A549 (cell line): ENCODE data around the gene PEX10.

ENCODE experiments used
- BHLHE40 ChIP-seq: IDR thresholded peaks from 2 replicates; pipeline ENCODE4 v1.6.1; 2012; ENCODE audit warnings: low read depth, low read length, inconsistent platforms
- CHD4 ChIP-seq: fragments of 200-600 bp; sonication (generic); IDR thresholded peaks from 2 replicates; pipeline ENCODE4 v1.6.1; 2016; ENCODE audit warnings: antibody characterized with exemption, mild to moderate bottlenecking, borderline replicate concordance
- EP300 ChIP-seq, 2 experiments: fragments of >200 bp; sonication (Bioruptor Twin); formaldehyde crosslinking; IDR thresholded peaks; 2 replicates in 1 of 2; 3 replicates in 1 of 2; pipeline ENCODE4 v1.6.1; 2016 to 2017
- FOSB ChIP-seq: fragments of 250-450 bp; sonication (Bioruptor Pico); IDR thresholded peaks from 2 replicates; pipeline ENCODE4 v1.5.0; 2020; ENCODE audit warnings: mild to moderate bottlenecking, moderate library complexity
- HES2 ChIP-seq: fragments of >200 bp; sonication (Bioruptor Twin); formaldehyde crosslinking; IDR thresholded peaks from 2 replicates; pipeline ENCODE4 v1.6.1; 2016
- MYC ChIP-seq: IDR thresholded peaks from 2 replicates; pipeline ENCODE4 v1.6.1; 2012; ENCODE audit warnings: mild to moderate bottlenecking, inconsistent platforms, low read length, improper control_type of control experiment, borderline replicate concordance
- NR3C1 ChIP-seq: fragments of >200 bp; sonication (Bioruptor Twin); formaldehyde crosslinking; IDR thresholded peaks from 3 replicates; pipeline ENCODE4 v1.6.1; 2017
- PHF8 ChIP-seq: fragments of 200-600 bp; sonication (generic); IDR thresholded peaks from 2 replicates; pipeline ENCODE4 v1.6.1; 2016; ENCODE audit warnings: low read depth, mild to moderate bottlenecking, antibody characterized with exemption, moderate library complexity, borderline replicate concordance
- POLR2A ChIP-seq: IDR thresholded peaks from 2 replicates; pipeline ENCODE4 v1.6.1; 2012; ENCODE audit warnings: mild to moderate bottlenecking, low read length
- RAD21 ChIP-seq, 2 experiments: fragments of >200 bp in 1 of 2; sonication (Bioruptor Twin) in 1 of 2; formaldehyde crosslinking in 1 of 2; IDR thresholded peaks in 1 of 2; conservative IDR thresholded peaks in 1 of 2; 2 replicates in 1 of 2; 3 replicates in 1 of 2; pipeline ENCODE4 v1.6.1; 2012 to 2018; ENCODE audit warnings: inconsistent platforms in 1 of 2
- REST ChIP-seq: fragments of 200-600 bp; sonication (generic); IDR thresholded peaks from 2 replicates; pipeline ENCODE4 v1.6.1; 2016; ENCODE audit warnings: antibody characterized with exemption, mild to moderate bottlenecking, moderate library complexity
- RNF2 ChIP-seq: fragments of 200-600 bp; sonication (generic); IDR thresholded peaks from 2 replicates; pipeline ENCODE4 v1.6.1; 2016; ENCODE audit warnings: low read depth, mild to moderate bottlenecking, antibody characterized with exemption, moderate library complexity, borderline replicate concordance
- TF ChIP-seq, protein P1 (sequence below): fragments of >200 bp; sonication (Bioruptor Twin); formaldehyde crosslinking; IDR thresholded peaks from 3 replicates; pipeline ENCODE4 v1.5.1; 2016
- TF ChIP-seq, protein P2 (sequence below): IDR thresholded peaks from 2 replicates; pipeline ENCODE4 v1.6.1; 2012

DNA sequence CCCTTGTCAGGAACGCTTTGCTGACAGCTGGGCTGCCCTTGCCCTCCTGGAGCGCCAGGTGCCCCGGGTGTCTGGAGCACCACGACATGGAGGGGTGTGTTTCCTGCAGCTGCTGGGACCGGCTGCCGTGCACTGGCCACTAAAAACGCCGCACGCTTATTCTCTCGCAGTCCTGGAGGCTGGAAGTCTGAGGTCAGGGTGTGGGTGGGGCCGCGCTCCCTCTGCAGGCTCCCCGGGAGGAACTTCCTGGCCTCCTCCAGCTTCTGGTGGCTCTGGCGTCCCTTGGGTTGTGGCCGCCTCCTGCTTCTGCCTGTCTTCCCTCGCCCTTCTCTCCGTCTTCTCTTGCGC lies 35.7 kb upstream of the PEX10 start:
- TF ChIP-seq PHF8: no peak
- TF ChIP-seq, protein P1, sequence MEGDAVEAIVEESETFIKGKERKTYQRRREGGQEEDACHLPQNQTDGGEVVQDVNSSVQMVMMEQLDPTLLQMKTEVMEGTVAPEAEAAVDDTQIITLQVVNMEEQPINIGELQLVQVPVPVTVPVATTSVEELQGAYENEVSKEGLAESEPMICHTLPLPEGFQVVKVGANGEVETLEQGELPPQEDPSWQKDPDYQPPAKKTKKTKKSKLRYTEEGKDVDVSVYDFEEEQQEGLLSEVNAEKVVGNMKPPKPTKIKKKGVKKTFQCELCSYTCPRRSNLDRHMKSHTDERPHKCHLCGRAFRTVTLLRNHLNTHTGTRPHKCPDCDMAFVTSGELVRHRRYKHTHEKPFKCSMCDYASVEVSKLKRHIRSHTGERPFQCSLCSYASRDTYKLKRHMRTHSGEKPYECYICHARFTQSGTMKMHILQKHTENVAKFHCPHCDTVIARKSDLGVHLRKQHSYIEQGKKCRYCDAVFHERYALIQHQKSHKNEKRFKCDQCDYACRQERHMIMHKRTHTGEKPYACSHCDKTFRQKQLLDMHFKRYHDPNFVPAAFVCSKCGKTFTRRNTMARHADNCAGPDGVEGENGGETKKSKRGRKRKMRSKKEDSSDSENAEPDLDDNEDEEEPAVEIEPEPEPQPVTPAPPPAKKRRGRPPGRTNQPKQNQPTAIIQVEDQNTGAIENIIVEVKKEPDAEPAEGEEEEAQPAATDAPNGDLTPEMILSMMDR: no peak
- no peak for TF ChIP-seq MYC
- no peak for TF ChIP-seq CHD4
- TF ChIP-seq POLR2A: no peak
- TF ChIP-seq NR3C1: no peak
- no peak for TF ChIP-seq RNF2
- TF ChIP-seq, protein P2, sequence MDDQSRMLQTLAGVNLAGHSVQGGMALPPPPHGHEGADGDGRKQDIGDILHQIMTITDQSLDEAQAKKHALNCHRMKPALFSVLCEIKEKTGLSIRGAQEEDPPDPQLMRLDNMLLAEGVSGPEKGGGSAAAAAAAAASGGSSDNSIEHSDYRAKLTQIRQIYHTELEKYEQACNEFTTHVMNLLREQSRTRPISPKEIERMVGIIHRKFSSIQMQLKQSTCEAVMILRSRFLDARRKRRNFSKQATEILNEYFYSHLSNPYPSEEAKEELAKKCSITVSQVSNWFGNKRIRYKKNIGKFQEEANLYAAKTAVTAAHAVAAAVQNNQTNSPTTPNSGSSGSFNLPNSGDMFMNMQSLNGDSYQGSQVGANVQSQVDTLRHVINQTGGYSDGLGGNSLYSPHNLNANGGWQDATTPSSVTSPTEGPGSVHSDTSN: no peak
- TF ChIP-seq FOSB (CRISPR knock-in tag): no peak
- TF ChIP-seq EP300 (IDR thresholded peaks at IDR 0.05): no peak
- no peak for TF ChIP-seq REST
- TF ChIP-seq HES2: no peak
- TF ChIP-seq RAD21 (conservative IDR thresholded peaks at IDR 0.05 in 1 of 2, IDR thresholded peaks at IDR 0.05 in 1 of 2): no peak
- TF ChIP-seq BHLHE40: no peak
